SU-DHL-6 (cell line): Measurements from ENCODE around the gene NKX6-1.

Experiments used
- H2AFZ ChIP-seq: fragments of 200-600 bp; sonication (generic); 2 replicates; pipeline ENCODE4 v1.6.1; 2014; ENCODE audit warnings: low read depth, mild to moderate bottlenecking, moderate library complexity, mixed read lengths, antibody characterized with exemption, low read length; ENCODE audit not compliant: severe bottlenecking
- H3F3A ChIP-seq: fragments of 200-600 bp; shearing (Covaris generic); 2 replicates; pipeline ENCODE4 v1.6.0; 2016; ENCODE audit warnings: antibody characterized with exemption, mild to moderate bottlenecking; ENCODE audit not compliant: insufficient read depth
- H3K27ac ChIP-seq: fragments of 200-600 bp; sonication (generic); 2 replicates; pipeline ENCODE4 v1.5.1; 2016; ENCODE audit warnings: low read depth, mild to moderate bottlenecking, low read length, moderate library complexity, mixed read lengths
- H3K27me3 ChIP-seq: fragments of 200-600 bp; sonication (generic), shearing (Covaris generic); 2 replicates; pipeline ENCODE4 v1.6.0; 2014; ENCODE audit warnings: mild to moderate bottlenecking, low read length
- H3K36me3 ChIP-seq: fragments of 200-600 bp; sonication (generic); 2 replicates; pipeline ENCODE4 v1.6.1; 2014; ENCODE audit warnings: mild to moderate bottlenecking, low read length, mixed read lengths
- H3K4me2 ChIP-seq: fragments of 300-600, 200-600 bp; shearing (Covaris generic), sonication (generic); 2 replicates; pipeline ENCODE4 v1.6.0; 2014; ENCODE audit warnings: low read length, low read depth, mild to moderate bottlenecking; ENCODE audit not compliant: poor library complexity, severe bottlenecking
- H3K4me3 ChIP-seq: fragments of 200-600 bp; sonication (generic); 2 replicates; pipeline ENCODE4 v1.5.1; 2014; ENCODE audit warnings: antibody characterized with exemption, low read length, mild to moderate bottlenecking, mixed read lengths; ENCODE audit not compliant: insufficient read depth, poor library complexity, severe bottlenecking
- H3K79me2 ChIP-seq: fragments of 200-600 bp; sonication (generic); 2 replicates; pipeline ENCODE4 v1.6.1; 2014; ENCODE audit warnings: mild to moderate bottlenecking, low read length, moderate library complexity; ENCODE audit not compliant: insufficient read depth
- H3K9ac ChIP-seq: fragments of 200-600 bp; sonication (generic); 2 replicates; pipeline ENCODE4 v1.7.0; 2014; ENCODE audit warnings: mild to moderate bottlenecking, low read length
- H3K9me2 ChIP-seq: fragments of 200-600 bp; sonication (generic); replicated peaks from 2 replicates; pipeline ENCODE4 v1.6.1; 2014; ENCODE audit warnings: low read length; ENCODE audit not compliant: insufficient read depth
- H3K9me3 ChIP-seq: fragments of 200-600 bp; sonication (generic); 2 replicates; pipeline ENCODE4 v1.6.1; 2014; ENCODE audit warnings: low read length, mixed read lengths; ENCODE audit not compliant: insufficient read depth
- H4K20me1 ChIP-seq: fragments of 200-600 bp; sonication (generic); 2 replicates; pipeline ENCODE4 v1.6.1; 2014; ENCODE audit warnings: low read depth, mild to moderate bottlenecking, antibody characterized with exemption, low read length, moderate library complexity, mixed read lengths
- EZH2phosphoT487 ChIP-seq: fragments of 200-600 bp; sonication (generic), shearing (Covaris generic); conservative IDR thresholded peaks from 2 replicates; pipeline ENCODE4 v1.6.1; 2018; ENCODE audit warnings: mild to moderate bottlenecking, antibody characterized with exemption, low read length, moderate library complexity, mixed read lengths
- TF ChIP-seq, protein P1 (sequence below): fragments of 200-600 bp; sonication (generic); IDR thresholded peaks from one replicate; pipeline ENCODE4 v1.5.1; 2017; ENCODE audit warnings: antibody characterized with exemption, mild to moderate bottlenecking, low read length, moderate library complexity; ENCODE audit not compliant: insufficient read depth, poor library complexity, severe bottlenecking

The NKX6-1 gene

GRCh38 chr4:84495794-84496261 lies 3.3 kb downstream of the NKX6-1 start:
- Histone ChIP-seq H3K9ac (no peak overlapping the region), H2AFZ (no peak overlapping the region), H4K20me1 (no peaks in the 10 kb centered on the region), H3K36me3 (no peaks in the 10 kb centered on the region), H3K4me2 (no peak overlapping the region), H3K9me2 (no peaks in the 10 kb centered on the region), H3K9me3 (no peaks in the 10 kb centered on the region), H3F3A (no peaks in the 10 kb centered on the region), H3K27ac (no peak overlapping the region), H3K27me3 (no peaks in the 10 kb centered on the region), H3K4me3 (no peak overlapping the region), H3K79me2 (no peaks in the 10 kb centered on the region)
- no peak for TF ChIP-seq EZH2phosphoT487
- TF ChIP-seq, protein P1, sequence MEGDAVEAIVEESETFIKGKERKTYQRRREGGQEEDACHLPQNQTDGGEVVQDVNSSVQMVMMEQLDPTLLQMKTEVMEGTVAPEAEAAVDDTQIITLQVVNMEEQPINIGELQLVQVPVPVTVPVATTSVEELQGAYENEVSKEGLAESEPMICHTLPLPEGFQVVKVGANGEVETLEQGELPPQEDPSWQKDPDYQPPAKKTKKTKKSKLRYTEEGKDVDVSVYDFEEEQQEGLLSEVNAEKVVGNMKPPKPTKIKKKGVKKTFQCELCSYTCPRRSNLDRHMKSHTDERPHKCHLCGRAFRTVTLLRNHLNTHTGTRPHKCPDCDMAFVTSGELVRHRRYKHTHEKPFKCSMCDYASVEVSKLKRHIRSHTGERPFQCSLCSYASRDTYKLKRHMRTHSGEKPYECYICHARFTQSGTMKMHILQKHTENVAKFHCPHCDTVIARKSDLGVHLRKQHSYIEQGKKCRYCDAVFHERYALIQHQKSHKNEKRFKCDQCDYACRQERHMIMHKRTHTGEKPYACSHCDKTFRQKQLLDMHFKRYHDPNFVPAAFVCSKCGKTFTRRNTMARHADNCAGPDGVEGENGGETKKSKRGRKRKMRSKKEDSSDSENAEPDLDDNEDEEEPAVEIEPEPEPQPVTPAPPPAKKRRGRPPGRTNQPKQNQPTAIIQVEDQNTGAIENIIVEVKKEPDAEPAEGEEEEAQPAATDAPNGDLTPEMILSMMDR: no peak

DNA sequence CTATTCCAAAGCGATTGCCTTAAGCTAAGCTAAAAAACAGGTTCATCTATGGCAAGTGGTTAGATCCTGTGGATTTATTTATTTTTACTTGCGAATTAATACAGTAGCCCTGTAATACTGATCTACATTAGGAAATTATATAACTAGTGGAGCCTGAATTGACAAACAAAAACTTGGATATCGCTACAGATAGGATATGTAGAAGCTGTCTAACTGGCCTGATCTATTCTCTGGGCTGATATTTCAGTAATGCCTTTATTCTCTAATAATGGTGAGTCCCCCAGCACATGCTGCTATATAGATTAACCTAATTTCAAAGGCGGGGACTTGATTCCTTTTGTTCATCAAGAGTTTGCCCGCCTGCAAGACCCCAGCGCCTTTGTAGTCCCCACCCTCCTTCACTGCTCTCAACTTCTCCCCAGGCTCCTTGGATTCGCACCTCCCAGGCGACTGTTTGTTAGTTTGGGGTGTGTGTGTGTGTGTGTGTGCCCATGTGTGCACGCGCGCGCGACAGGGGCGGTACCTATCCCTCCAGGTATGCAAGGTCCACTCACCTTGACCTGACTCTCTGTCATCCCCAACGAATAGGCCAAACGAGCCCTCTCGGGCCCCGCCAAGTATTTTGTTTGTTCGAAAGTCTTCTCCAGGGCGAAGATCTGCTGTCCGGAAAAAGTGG lies 3.8 kb downstream of the NKX6-1 start:
- Histone ChIP-seq H3K4me2 (no peak overlapping the region), H3K27me3 (no peaks in the 10 kb centered on the region), H3K27ac (no peak overlapping the region), H4K20me1 (no peaks in the 10 kb centered on the region), H3K4me3 (no peak overlapping the region), H3K79me2 (no peaks in the 10 kb centered on the region), H3F3A (no peaks in the 10 kb centered on the region), H3K36me3 (no peaks in the 10 kb centered on the region), H3K9ac (no peak overlapping the region), H3K9me3 (no peaks in the 10 kb centered on the region), H2AFZ (no peak overlapping the region), H3K9me2 (no peaks in the 10 kb centered on the region)
- no peak for TF ChIP-seq EZH2phosphoT487
- TF ChIP-seq, protein P1: no peak

GRCh38 chr4:84494531-84494930 lies 4.6 kb downstream of the NKX6-1 start:
- no peaks in the 10 kb centered on the region for H3K27me3 ChIP-seq
- H3K79me2 ChIP-seq: no peaks in the 10 kb centered on the region
- H3K9ac ChIP-seq: no peak overlapping the region
- no peaks in the 10 kb centered on the region for H3K9me2 ChIP-seq
- H3F3A ChIP-seq: no peaks in the 10 kb centered on the region
- H3K4me3 ChIP-seq: no peak overlapping the region
- H3K27ac ChIP-seq: no peak overlapping the region
- no peaks in the 10 kb centered on the region for H3K9me3 ChIP-seq
- no peak overlapping the region for H2AFZ ChIP-seq
- H3K36me3 ChIP-seq: no peaks in the 10 kb centered on the region
- H4K20me1 ChIP-seq: no peaks in the 10 kb centered on the region
- TF ChIP-seq EZH2phosphoT487: no peak
- TF ChIP-seq, protein P1: no peak
- H3K4me2 ChIP-seq: no peak overlapping the region
